Trophoblast cell (in vitro differentiated cells and primary cell): ENCODE data around the gene CA6.
"Not testable (repeated sequence)": the region's sequence is repeated elsewhere in the genome, so short reads cannot be mapped to it uniquely, and the experiment has no call there.

Experiments
- DNase-seq, 2 donors: peaks; one replicate each; pipeline ENCODE4 v3.0.0-alpha.2; 2016
- H2AFZ ChIP-seq: 2 replicates; pipeline ENCODE4 v1.6.1; 2013; ENCODE audit warnings: low read length, moderate library complexity, mild to moderate bottlenecking; ENCODE audit not compliant: insufficient read depth, poor library complexity
- H2AK5ac ChIP-seq: 2 replicates; pipeline ENCODE4 v1.6.1; 2013; ENCODE audit warnings: mild to moderate bottlenecking, low read length
- H2BK120ac ChIP-seq: 2 replicates; pipeline ENCODE4 v1.6.1; 2013; ENCODE audit warnings: low read length, mild to moderate bottlenecking, moderate library complexity; ENCODE audit not compliant: insufficient read depth, poor library complexity
- H2BK12ac ChIP-seq: 2 replicates; pipeline ENCODE4 v1.6.1; 2013; ENCODE audit warnings: mild to moderate bottlenecking, low read length, moderate library complexity
- H2BK5ac ChIP-seq: 2 replicates; pipeline ENCODE4 v1.6.1; 2013; ENCODE audit warnings: low read length, low read depth, moderate library complexity, mild to moderate bottlenecking; ENCODE audit not compliant: poor library complexity
- H3K14ac ChIP-seq: 2 replicates; pipeline ENCODE4 v1.6.1; 2013; ENCODE audit warnings: mild to moderate bottlenecking, low read length
- H3K18ac ChIP-seq: 2 replicates; pipeline ENCODE4 v1.6.1; 2013; ENCODE audit warnings: mild to moderate bottlenecking, low read length
- H3K23ac ChIP-seq: 2 replicates; pipeline ENCODE4 v1.6.1; 2013; ENCODE audit warnings: low read length
- H3K27ac ChIP-seq: 2 replicates; pipeline ENCODE4 v1.5.1; 2013; ENCODE audit warnings: low read depth, mild to moderate bottlenecking, inconsistent platforms, low read length, moderate library complexity
- H3K27me3 ChIP-seq: 2 replicates; pipeline ENCODE4 v1.6.1; 2013; ENCODE audit warnings: inconsistent platforms, mild to moderate bottlenecking, low read length, moderate library complexity; ENCODE audit not compliant: insufficient read depth
- H3K36me3 ChIP-seq, 2 experiments: 1 replicate in 1 of 2; 2 replicates in 1 of 2; pipeline ENCODE4 v1.6.1; 2013; ENCODE audit warnings: low read length in 2 of 2, mild to moderate bottlenecking in 2 of 2, moderate library complexity in 1 of 2; ENCODE audit not compliant: insufficient read depth in 2 of 2, control insufficient read depth in 1 of 2
- H3K4ac ChIP-seq: 2 replicates; pipeline ENCODE4 v1.6.1; 2013; ENCODE audit warnings: low read depth, mild to moderate bottlenecking, low read length, moderate library complexity
- H3K4me1 ChIP-seq, 2 experiments: 1 replicate in 1 of 2; 2 replicates in 1 of 2; pipeline ENCODE4 v1.6.1; 2013; ENCODE audit warnings: low read length in 2 of 2, mild to moderate bottlenecking in 2 of 2, moderate library complexity in 1 of 2; ENCODE audit not compliant: insufficient read depth in 2 of 2, control insufficient read depth in 1 of 2
- H3K4me2 ChIP-seq: 2 replicates; pipeline ENCODE4 v1.6.1; 2013; ENCODE audit warnings: inconsistent platforms, mild to moderate bottlenecking, low read length, moderate library complexity
- H3K4me3 ChIP-seq: 2 replicates; pipeline ENCODE4 v1.5.1; 2013; ENCODE audit warnings: mild to moderate bottlenecking, low read depth, low read length, inconsistent platforms
- H3K79me1 ChIP-seq: one replicate; pipeline ENCODE4 v1.6.1; 2013; ENCODE audit warnings: low read length
- H3K79me2 ChIP-seq: 2 replicates; pipeline ENCODE4 v1.6.1; 2013; ENCODE audit warnings: low read length, mild to moderate bottlenecking; ENCODE audit not compliant: control insufficient read depth, insufficient read depth, poor library complexity
- H3K9ac ChIP-seq: 2 replicates; pipeline ENCODE4 v1.6.1; 2013; ENCODE audit warnings: mild to moderate bottlenecking, low read length
- H3K9me3 ChIP-seq: 2 replicates; pipeline ENCODE4 v1.6.1; 2013; ENCODE audit warnings: low read depth, mild to moderate bottlenecking, control low read depth, inconsistent platforms, low read length; ENCODE audit not compliant: insufficient read depth
- H4K12ac ChIP-seq: 2 replicates; pipeline ENCODE4 v1.6.1; 2013; ENCODE audit warnings: low read depth, mild to moderate bottlenecking, low read length, moderate library complexity
- H4K8ac ChIP-seq: 2 replicates; pipeline ENCODE4 v1.6.1; 2013; ENCODE audit warnings: low read depth, mild to moderate bottlenecking, low read length, moderate library complexity
- H4K91ac ChIP-seq: one replicate; pipeline ENCODE4 v1.6.1; 2013; ENCODE audit warnings: low read depth, mild to moderate bottlenecking, low read length, moderate library complexity
- WGBS: extraction: QIAGEN DNeasy Blood & Tissue Kit; methylation state at CpG from one replicate; pipeline ENCODE4 v1.1.7; 2013; ENCODE audit warnings: missing lambda C conversion rate; ENCODE audit not compliant: insufficient read length, insufficient coverage; ENCODE audit errors: extremely low coverage; 5-methylcytosine and 5-hydroxymethylcytosine counted together

The CA6 gene

DNA sequence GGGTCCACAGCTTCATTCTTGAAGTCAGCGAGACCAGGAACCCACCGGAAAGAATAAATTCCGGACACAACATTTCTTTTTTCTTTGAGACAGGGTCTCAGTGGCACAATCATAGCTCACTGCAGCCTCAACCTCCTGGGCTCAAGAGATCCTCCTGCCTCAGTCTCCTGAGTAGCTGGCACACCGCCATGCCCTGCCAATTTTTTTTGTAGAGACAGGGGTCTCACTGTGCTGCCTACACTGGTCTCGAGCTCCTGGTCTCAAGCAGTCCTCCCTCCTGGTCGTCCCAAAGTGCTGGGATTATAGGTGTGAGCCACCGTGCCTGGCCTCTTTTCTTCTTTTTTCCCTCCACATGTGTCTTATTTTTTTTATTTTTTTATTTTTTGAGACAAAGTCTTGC, 46.6 kb upstream of the CA6 start:
- Histone ChIP-seq H3K4me3 (no peak overlapping the region), H2BK5ac (no peak overlapping the region), H3K79me2 (no peaks in the 10 kb centered on the region), H3K79me1 (peaks cover 11% of the 10 kb centered on the region), H3K9ac (no peak overlapping the region), H3K27me3 (no peaks in the 10 kb centered on the region), H3K23ac (no peak overlapping the region), H4K8ac (no peak overlapping the region), H2BK12ac (peak overlapping the region; percentile 59), H4K91ac (peak overlapping the region; percentile 56), H2BK120ac (no peak overlapping the region), H3K36me3 (no peaks in the 10 kb centered on the region), H3K9me3 (no peaks in the 10 kb centered on the region), H3K14ac (no peak overlapping the region), H2AK5ac (no peak overlapping the region), H2AFZ (no peak overlapping the region), H3K4ac (no peak overlapping the region), H3K18ac (no peak overlapping the region), H3K4me1 (peaks cover 8 to 17% of the 10 kb centered on the region in 2 experiments), H3K27ac (no peak overlapping the region), H4K12ac (no peak overlapping the region), H3K4me2 (no peak overlapping the region)
- no peak for DNase-seq
- WGBS, result no CpG with 5 or more reads among the region's 7 CpGs

- not testable (repeated sequence) for H3K4me3 ChIP-seq, H2AK5ac ChIP-seq, H2BK5ac ChIP-seq, H3K79me2 ChIP-seq, DNase-seq, H3K9ac ChIP-seq, H3K4me2 ChIP-seq, H2AFZ ChIP-seq, H3K27ac ChIP-seq, H4K8ac ChIP-seq, H4K12ac ChIP-seq, H3K36me3 ChIP-seq, H3K14ac ChIP-seq, H3K4ac ChIP-seq, H3K18ac ChIP-seq, H3K9me3 ChIP-seq, H2BK12ac ChIP-seq, H2BK120ac ChIP-seq, H3K23ac ChIP-seq, H4K91ac ChIP-seq, H3K27me3 ChIP-seq
- Histone ChIP-seq H3K4me1 (peaks cover 12 to 23% of the 10 kb centered on the region in 2 experiments), H3K79me1 (peaks cover 13% of the 10 kb centered on the region)
- WGBS, result no CpG with 5 or more reads among the region's 4 CpGs
Observed at GRCh38 chr1:8900684-8901083, 45.0 kb upstream of the CA6 start.

- no CpG with 5 or more reads among the region's 5 CpGs for WGBS
Observed at GRCh38 chr1:8902765-8903164, 42.9 kb upstream of the CA6 start.

DNA sequence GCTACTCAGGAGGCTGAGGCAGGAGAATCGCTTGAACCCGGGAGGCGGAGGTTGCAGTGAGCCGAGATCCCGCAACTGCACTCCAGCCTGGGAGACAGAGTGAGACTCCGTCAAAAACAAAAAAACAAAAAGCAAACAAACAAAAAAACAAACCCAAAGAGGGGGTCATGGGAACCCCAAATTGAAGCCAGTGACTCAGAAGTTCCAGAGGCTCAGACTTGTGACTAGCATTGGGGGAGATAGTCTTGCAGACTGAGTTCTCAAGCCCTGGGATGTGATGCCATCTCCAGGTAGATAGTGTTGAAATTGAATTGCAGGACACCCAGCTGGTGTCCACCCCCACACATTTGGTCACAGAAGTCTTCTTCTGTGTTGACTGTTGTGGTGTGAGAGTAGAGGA, 42.3 kb upstream of the CA6 start:
- H3K9me3 ChIP-seq, result no peaks in the 10 kb centered on the region
- H3K18ac ChIP-seq, result no peak overlapping the region
- H4K8ac ChIP-seq, result no peak overlapping the region
- H3K79me2 ChIP-seq, result no peaks in the 10 kb centered on the region
- H3K4me1 ChIP-seq, result peaks cover 12 to 17% of the 10 kb centered on the region in 2 experiments
- H2AK5ac ChIP-seq, result no peak overlapping the region
- peak overlapping the region; percentile 23 for H3K4me2 ChIP-seq
- H3K27me3 ChIP-seq, result no peaks in the 10 kb centered on the region
- no peak for DNase-seq
- peak overlapping the region; percentile 54 for H4K91ac ChIP-seq
- H4K12ac ChIP-seq, result no peak overlapping the region
- H3K23ac ChIP-seq, result no peak overlapping the region
- H3K14ac ChIP-seq, result no peak overlapping the region
- H2BK12ac ChIP-seq, result peak overlapping the region; percentile 30
- H3K4ac ChIP-seq, result no peak overlapping the region
- H3K9ac ChIP-seq, result no peak overlapping the region
- H3K79me1 ChIP-seq, result peaks cover 8% of the 10 kb centered on the region
- H2AFZ ChIP-seq, result no peak overlapping the region
- H3K4me3 ChIP-seq, result no peak overlapping the region
- H3K27ac ChIP-seq, result peak overlapping the region; percentile 24
- H2BK5ac ChIP-seq, result no peak overlapping the region
- no peaks in the 10 kb centered on the region for H3K36me3 ChIP-seq
- no CpG with 5 or more reads among the region's 6 CpGs for WGBS
- no peak overlapping the region for H2BK120ac ChIP-seq

More at GRCh38 chr1:8902765-8903164, 42.9 kb upstream of the CA6 start:
- peak overlapping the region; percentile 60 for H4K12ac ChIP-seq
- peak in 1 of 2 donors; percentile 35 for DNase-seq
- H2BK120ac ChIP-seq, result peak overlapping the region; percentile 48
- H3K9ac ChIP-seq, result no peak overlapping the region
- H3K79me2 ChIP-seq, result no peaks in the 10 kb centered on the region
- H3K27me3 ChIP-seq, result no peaks in the 10 kb centered on the region
- H2AK5ac ChIP-seq, result no peak overlapping the region
- H2BK5ac ChIP-seq, result no peak overlapping the region
- peaks cover 8% of the 10 kb centered on the region for H3K79me1 ChIP-seq
- H3K4me3 ChIP-seq, result no peak overlapping the region
- no peak overlapping the region for H3K14ac ChIP-seq
- no peaks in the 10 kb centered on the region for H3K36me3 ChIP-seq
- peak overlapping the region; percentile 64 for H3K4ac ChIP-seq
- H3K23ac ChIP-seq, result no peak overlapping the region
- no peak overlapping the region for H2AFZ ChIP-seq
- H3K4me2 ChIP-seq, result no peak overlapping the region
- no peak overlapping the region for H3K27ac ChIP-seq
- H4K8ac ChIP-seq, result no peak overlapping the region
- no peaks in the 10 kb centered on the region for H3K9me3 ChIP-seq
- peak overlapping the region; percentile 62 for H4K91ac ChIP-seq
- peaks cover 12 to 20% of the 10 kb centered on the region in 2 experiments for H3K4me1 ChIP-seq
- peak overlapping the region; percentile 81 for H2BK12ac ChIP-seq
- no peak overlapping the region for H3K18ac ChIP-seq
